Choroid plexus epithelial cell (primary cell): ENCODE results near the gene CLDN25.
"Not testable (repeated sequence)": the region's sequence is repeated elsewhere in the genome, so short reads cannot be mapped to it uniquely, and the experiment has no call there.

Experiments
- DNase-seq: peaks from one replicate; pipeline ENCODE4 v3.0.0-alpha.2; 2010; ENCODE audit warnings: low read depth
- H3K4me3 ChIP-seq: 2 replicates; pipeline ENCODE4 v1.5.1; 2011; ENCODE audit warnings: low read depth, mild to moderate bottlenecking, control low read depth, low read length, moderate library complexity
- TF ChIP-seq, protein P1 (sequence below): conservative IDR thresholded peaks from 2 replicates; pipeline ENCODE4 v1.5.1; 2011; ENCODE audit warnings: low read depth, mild to moderate bottlenecking, control low read depth, inconsistent platforms, low read length, moderate library complexity

Gene CLDN25

DNA sequence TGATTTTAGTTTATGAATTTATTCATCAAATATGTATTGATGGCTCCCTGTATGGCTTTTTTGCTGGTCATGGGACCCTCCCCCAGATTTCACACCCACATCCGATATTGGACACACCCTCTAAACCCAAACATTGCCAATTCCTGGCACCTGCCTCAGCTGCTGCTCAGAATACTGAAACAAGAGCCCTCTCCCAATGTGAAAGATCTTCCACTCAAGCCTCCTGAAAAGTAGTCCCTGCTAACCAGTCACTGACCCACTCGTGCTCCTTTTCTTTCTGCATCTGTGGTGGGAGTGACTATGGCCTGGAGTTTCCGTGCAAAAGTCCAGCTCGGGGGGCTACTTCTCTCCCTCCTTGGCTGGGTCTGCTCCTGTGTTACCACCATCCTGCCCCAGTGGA lies at the start of gene CLDN25:
CLDN25 (plus strand) TSS at position 301 of the 400 bp plus-strand sequence; CDS start at position 301, 0 bp downstream.
- no peak within 1 kb of the TSS for H3K4me3 ChIP-seq
- TF ChIP-seq, protein P1, sequence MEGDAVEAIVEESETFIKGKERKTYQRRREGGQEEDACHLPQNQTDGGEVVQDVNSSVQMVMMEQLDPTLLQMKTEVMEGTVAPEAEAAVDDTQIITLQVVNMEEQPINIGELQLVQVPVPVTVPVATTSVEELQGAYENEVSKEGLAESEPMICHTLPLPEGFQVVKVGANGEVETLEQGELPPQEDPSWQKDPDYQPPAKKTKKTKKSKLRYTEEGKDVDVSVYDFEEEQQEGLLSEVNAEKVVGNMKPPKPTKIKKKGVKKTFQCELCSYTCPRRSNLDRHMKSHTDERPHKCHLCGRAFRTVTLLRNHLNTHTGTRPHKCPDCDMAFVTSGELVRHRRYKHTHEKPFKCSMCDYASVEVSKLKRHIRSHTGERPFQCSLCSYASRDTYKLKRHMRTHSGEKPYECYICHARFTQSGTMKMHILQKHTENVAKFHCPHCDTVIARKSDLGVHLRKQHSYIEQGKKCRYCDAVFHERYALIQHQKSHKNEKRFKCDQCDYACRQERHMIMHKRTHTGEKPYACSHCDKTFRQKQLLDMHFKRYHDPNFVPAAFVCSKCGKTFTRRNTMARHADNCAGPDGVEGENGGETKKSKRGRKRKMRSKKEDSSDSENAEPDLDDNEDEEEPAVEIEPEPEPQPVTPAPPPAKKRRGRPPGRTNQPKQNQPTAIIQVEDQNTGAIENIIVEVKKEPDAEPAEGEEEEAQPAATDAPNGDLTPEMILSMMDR = no peak
- no peak for DNase-seq

DNA sequence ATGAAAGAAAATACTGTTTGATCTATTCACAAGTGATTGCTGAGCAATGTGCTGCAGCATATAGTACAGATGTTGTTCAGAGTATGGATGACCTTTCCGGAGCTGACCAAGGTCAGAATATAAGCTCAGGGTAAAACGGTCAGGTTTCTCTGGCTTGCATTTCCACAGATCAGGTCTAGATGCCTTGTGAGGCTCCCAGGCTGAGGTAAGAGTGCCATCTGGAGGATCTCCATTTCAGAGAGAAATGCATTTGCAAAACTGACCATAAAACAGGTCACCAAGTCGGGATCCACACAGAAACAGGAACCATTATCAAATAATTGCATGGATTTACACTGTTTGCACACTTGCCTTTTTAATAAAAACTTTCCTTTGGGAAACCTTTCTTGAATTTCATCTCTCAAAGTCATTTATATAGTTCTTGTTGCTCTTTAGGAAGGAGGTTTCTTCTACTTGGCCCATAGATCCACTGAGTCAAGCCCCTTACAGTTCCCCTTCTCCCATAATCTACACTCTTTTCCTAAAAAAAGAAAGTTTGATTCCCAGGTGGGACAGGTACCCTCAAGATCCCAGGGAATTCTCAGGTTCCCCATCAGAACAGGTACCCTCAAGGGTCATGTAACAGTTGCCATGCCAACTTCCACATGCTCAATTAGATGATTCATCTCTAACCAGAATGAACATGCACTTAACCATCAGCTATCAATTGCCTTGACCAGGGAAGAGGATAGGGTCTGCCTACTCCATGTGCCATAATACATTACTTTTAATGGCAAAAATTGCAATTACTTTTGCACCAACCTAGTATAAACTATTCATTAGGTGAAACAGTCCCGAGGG lies 48.5 kb upstream of the CLDN25 start:
- H3K4me3 ChIP-seq = no peak overlapping the region
- TF ChIP-seq, protein P1 = peak; percentile 87
- DNase-seq = peak; percentile 87

DNA sequence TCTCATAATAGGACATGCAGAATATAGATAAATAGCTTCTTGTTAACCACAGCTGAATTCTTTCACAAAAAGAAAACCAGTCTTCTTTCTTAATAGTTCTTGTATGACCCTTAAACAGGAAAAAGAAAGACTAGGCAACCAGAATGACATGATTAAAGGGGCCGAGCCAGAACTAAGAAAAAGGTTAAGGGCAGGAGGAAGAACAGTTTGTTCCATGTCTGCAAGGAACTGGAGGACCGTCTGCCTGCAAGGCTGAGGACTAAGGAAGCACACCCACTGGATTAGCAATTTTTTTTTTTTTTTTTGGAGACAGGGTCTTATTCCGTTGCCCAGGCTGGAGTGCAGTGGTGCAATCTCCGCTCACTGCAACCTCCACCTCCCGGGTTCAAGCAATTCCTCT lies 47.5 kb upstream of the CLDN25 start:
- no peak overlapping the region for H3K4me3 ChIP-seq
- TF ChIP-seq, protein P1 = no peak
- DNase-seq = peak; percentile 17

DNA sequence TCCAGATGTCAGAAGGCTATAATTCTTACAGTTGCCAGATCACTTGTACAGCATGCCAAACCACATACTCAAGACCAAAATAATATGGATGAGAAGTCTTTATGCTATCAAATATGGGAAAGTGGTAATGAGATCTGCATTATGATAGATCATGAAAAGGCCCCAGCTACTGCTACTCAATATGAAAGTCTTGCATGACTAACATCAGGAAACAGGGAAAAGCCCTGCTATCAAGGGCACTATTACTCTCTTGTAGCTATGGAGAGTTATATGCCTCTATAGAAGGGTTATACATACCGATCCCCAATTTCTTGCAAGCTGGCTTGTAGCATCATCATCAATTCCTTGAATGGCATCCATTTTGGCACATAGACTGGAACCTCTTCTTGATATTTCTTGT lies 43.3 kb upstream of the CLDN25 start:
- no peak overlapping the region for H3K4me3 ChIP-seq
- DNase-seq = no peak
- TF ChIP-seq, protein P1 = no peak

DNA sequence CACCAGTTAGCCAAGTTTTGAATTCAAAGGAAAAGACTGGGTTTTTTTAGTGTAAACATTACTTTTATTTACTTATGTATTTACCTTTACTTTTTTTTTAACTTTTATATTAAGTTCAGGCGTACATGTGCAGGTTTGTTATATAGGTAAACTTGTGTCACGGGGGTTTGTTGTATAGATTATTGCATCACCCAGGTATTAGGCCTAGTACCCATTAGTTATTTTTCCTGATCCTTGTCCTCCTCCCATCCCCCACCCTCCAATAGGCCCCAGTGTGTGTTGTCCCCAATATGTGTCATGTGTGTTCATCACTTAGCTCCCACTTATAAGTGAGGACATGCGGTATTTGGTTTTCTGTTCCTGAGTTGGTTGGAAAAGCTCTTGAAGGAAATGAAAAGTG lies 26.7 kb upstream of the CLDN25 start:
- DNase-seq = no peak
- TF ChIP-seq, protein P1 = no peak
- no peak overlapping the region for H3K4me3 ChIP-seq

DNA sequence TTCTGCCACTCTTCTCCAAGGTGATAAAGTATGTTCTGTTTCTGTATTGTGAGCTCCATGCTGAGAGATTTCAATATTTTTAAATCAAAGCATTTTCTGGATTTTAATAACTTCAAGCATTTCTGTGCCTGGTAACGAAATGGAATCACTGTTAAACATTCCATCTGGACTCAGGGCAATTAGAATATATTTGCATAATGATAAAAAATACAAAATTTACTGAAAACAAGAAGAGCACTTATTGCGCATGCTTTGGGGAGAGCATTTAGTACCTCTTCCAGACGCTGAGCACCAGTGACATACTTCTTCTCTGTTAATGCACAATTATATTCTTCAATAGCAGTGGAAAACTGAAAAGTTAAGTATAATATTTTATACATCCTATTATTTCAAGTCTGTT lies 19.4 kb upstream of the CLDN25 start:
- TF ChIP-seq, protein P1 = no peak
- no peak for DNase-seq

DNA sequence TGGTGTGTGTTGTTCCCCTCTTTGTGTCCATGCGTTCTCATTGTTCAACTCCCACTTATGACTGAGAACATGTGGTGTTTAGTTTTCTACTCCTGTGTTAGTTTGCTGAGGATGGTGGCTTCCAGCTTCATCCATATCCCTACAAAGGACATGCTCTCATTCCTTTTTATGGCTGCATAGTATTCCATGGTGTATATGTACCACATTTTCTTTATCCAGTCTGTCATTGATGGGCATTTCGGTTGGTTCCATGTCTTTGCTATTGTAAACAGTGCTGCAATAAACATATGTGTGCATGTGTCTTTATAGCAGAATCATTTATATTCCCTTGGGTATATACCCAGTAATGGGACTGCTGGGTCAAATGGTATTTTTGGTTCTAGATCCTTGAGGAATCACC lies 16.6 kb upstream of the CLDN25 start:
- not testable (repeated sequence) for H3K4me3 ChIP-seq, DNase-seq

More for the DNA sequence above, 19.4 kb upstream of the CLDN25 start:
- no peak overlapping the region for H3K4me3 ChIP-seq
